Naive B cell (primary cell): ENCODE results near the gene UAP1L1. TPM values are rescaled to one million over a fixed set of nuclear protein-coding genes. Genes with fewer than 3 reads are reported as not detected.
A peak's percentile ranks its signal among the peaks of the same experiment; 100 is the strongest.

ENCODE experiments used
- ATAC-seq, 2 donors: fragments of 150-1000 bp; cut with Tn5 transposase; 2 replicates each; pipeline ENCODE4 v1.10.0; 2021; ENCODE audit warnings: low read depth in 2 of 2, mild to moderate bottlenecking in 2 of 2, moderate library complexity in 2 of 2
- DNase-seq: peaks from one replicate; pipeline ENCODE4 v3.0.0; 2022
- H3K27ac Mint-ChIP-seq, 6 donors: one replicate each; pipeline ENCODE4 v1.8.0; 2020 to 2022; ENCODE audit warnings: mild to moderate bottlenecking in 6 of 6, mixed read lengths in 6 of 6, moderate library complexity in 5 of 6, inconsistent platforms in 2 of 6
- H3K27me3 Mint-ChIP-seq, 3 donors: one replicate each; pipeline ENCODE4 v1.8.0; 2021 to 2022; ENCODE audit warnings: mixed read lengths in 3 of 3, mild to moderate bottlenecking in 1 of 3
- H3K36me3 Mint-ChIP-seq, 2 donors: one replicate each; pipeline ENCODE4 v1.8.0; 2020 to 2022; ENCODE audit warnings: mixed read lengths in 2 of 2, inconsistent platforms in 1 of 2, mild to moderate bottlenecking in 1 of 2
- H3K4me1 Mint-ChIP-seq, 3 donors: one replicate each; pipeline ENCODE4 v1.8.0; 2020 to 2022; ENCODE audit warnings: mixed read lengths in 3 of 3, inconsistent platforms in 1 of 3, mild to moderate bottlenecking in 1 of 3, moderate library complexity in 1 of 3
- H3K4me3 Mint-ChIP-seq, 8 donors: one replicate each; pipeline ENCODE4 v1.8.0; 2020 to 2022; ENCODE audit warnings: mild to moderate bottlenecking in 8 of 8, mixed read lengths in 8 of 8, moderate library complexity in 8 of 8, inconsistent platforms in 2 of 8
- H3K9me3 Mint-ChIP-seq, 7 donors: one replicate each; pipeline ENCODE4 v1.8.0; 2020 to 2022; ENCODE audit warnings: mixed read lengths in 7 of 7, mild to moderate bottlenecking in 5 of 7, inconsistent platforms in 2 of 7, moderate library complexity in 1 of 7
- polyA plus RNA-seq, 6 donors: library from polyadenylated mRNA; unstranded; fragments of 300-500 nt; fragmentation: Illumina TruSeq; gene quantifications; one replicate each; pipeline ENCODE4 v1.2.3, GENCODE V29; 2021; ENCODE audit warnings: low read depth in 6 of 6

UAP1L1 gene
- polyA plus RNA-seq, 6 donors from 2014 or later: 1.7 to 6.1 (median 3.5) TPM

- peaks cover 0 to 11% (median 0%) of the 10 kb centered on the region in 3 donors for H3K27me3 Mint-ChIP-seq
- no peaks in the 10 kb centered on the region for H3K9me3 Mint-ChIP-seq
- peak overlapping the region in 7 of 8 donors; percentile 12 to 78 (median 70) for H3K4me3 Mint-ChIP-seq
- no peaks in the 10 kb centered on the region for H3K36me3 Mint-ChIP-seq
- ATAC-seq (peak; percentile 61 to 67), DNase-seq (peak; percentile 87)
- peaks cover 17 to 24% (median 20%) of the 10 kb centered on the region in 3 donors for H3K4me1 Mint-ChIP-seq
- peak overlapping the region in 5 of 6 donors; percentile 39 to 94 (median 81) for H3K27ac Mint-ChIP-seq
Observed at GRCh38 chr9:137067860-137068538, 9.3 kb upstream of the UAP1L1 start.

- peaks cover 0 to 10% (median 0%) of the 10 kb centered on the region in 3 donors for H3K27me3 Mint-ChIP-seq
- peak overlapping the region in 6 of 8 donors; percentile 12 to 66 (median 36) for H3K4me3 Mint-ChIP-seq
- no peaks in the 10 kb centered on the region for H3K36me3 Mint-ChIP-seq
- H3K9me3 Mint-ChIP-seq: no peaks in the 10 kb centered on the region
- DNase-seq (no peak), ATAC-seq (no peak)
- H3K27ac Mint-ChIP-seq: peak overlapping the region in 1 of 6 donors; percentile 20
- peaks cover 17 to 24% (median 20%) of the 10 kb centered on the region in 3 donors for H3K4me1 Mint-ChIP-seq
Observed at GRCh38 chr9:137068539-137069507, 8.5 kb upstream of the UAP1L1 start.

GRCh38 chr9:137069508-137070091, 7.7 kb upstream of the UAP1L1 start:
- ATAC-seq (no peak), DNase-seq (no peak)
- peak overlapping the region; percentile 9 to 42 (median 32) for H3K4me3 Mint-ChIP-seq
- no peaks in the 10 kb centered on the region for H3K9me3 Mint-ChIP-seq
- peaks cover 17 to 19% (median 18%) of the 10 kb centered on the region in 3 donors for H3K4me1 Mint-ChIP-seq
- H3K27me3 Mint-ChIP-seq: peaks cover 0 to 5% (median 0%) of the 10 kb centered on the region in 3 donors
- H3K27ac Mint-ChIP-seq: no peak overlapping the region
- no peaks in the 10 kb centered on the region for H3K36me3 Mint-ChIP-seq

- DNase-seq (peak; percentile 89), ATAC-seq (peak; percentile 83 to 89)
- Mint-ChIP-seq H3K4me3 (peak within 1 kb of the TSS; percentile 71 to 89 (median 84)), H3K36me3 (no peaks in the 10 kb centered on the region), H3K27ac (peak within 1 kb of the TSS in 5 of 6 donors; percentile 33 to 96 (median 58)), H3K4me1 (peaks cover 17 to 20% (median 19%) of the 10 kb centered on the region in 3 donors), H3K27me3 (peaks cover 0 to 5% (median 0%) of the 10 kb centered on the region in 3 donors), H3K9me3 (no peaks in the 10 kb centered on the region)
Observed at GRCh38 chr9:137070201-137070905, 7.0 kb upstream of the UAP1L1 start, which contains the start of gene SAPCD2. SAPCD2 (minus strand) TSS chr9:137070557; CDS start chr9:137070460, 97 bp downstream.

- Mint-ChIP-seq H3K9me3 (no peaks in the 10 kb centered on the region), H3K4me3 (peak overlapping the region; percentile 71 to 89 (median 84)), H3K27ac (peak overlapping the region in 4 of 6 donors; percentile 38 to 96 (median 75)), H3K27me3 (peaks cover 0 to 5% (median 0%) of the 10 kb centered on the region in 3 donors), H3K36me3 (no peaks in the 10 kb centered on the region), H3K4me1 (peaks cover 17 to 20% (median 19%) of the 10 kb centered on the region in 3 donors)
- DNase-seq (no peak), ATAC-seq (no peak)
Observed at GRCh38 chr9:137070906-137071275, 6.4 kb upstream of the UAP1L1 start.

- DNase-seq (no peak), ATAC-seq (no peak)
- Mint-ChIP-seq H3K4me3 (peak overlapping the region; percentile 71 to 89 (median 83)), H3K27me3 (peaks cover 0 to 5% (median 0%) of the 10 kb centered on the region in 3 donors), H3K4me1 (peaks cover 17 to 20% (median 19%) of the 10 kb centered on the region in 3 donors), H3K27ac (peak overlapping the region in 4 of 6 donors; percentile 33 to 96 (median 75)), H3K36me3 (no peaks in the 10 kb centered on the region), H3K9me3 (no peaks in the 10 kb centered on the region)
Observed at GRCh38 chr9:137071282-137071681, 6.0 kb upstream of the UAP1L1 start.

GRCh38 chr9:137073992-137074399, 3.3 kb upstream of the UAP1L1 start:
- no peak overlapping the region for H3K27ac Mint-ChIP-seq

GRCh38 chr9:137074657-137075274, 2.6 kb upstream of the UAP1L1 start:
- H3K27ac Mint-ChIP-seq: peak overlapping the region in 3 of 6 donors; percentile 51 to 94 (median 87)
- no peaks in the 10 kb centered on the region for H3K9me3 Mint-ChIP-seq
- ATAC-seq: no peak

More at GRCh38 chr9:137073992-137074399, 3.3 kb upstream of the UAP1L1 start:
- H3K4me3 Mint-ChIP-seq: peak overlapping the region in 2 of 8 donors; percentile 36 to 47
- H3K4me1 Mint-ChIP-seq: peaks cover 12 to 14% (median 13%) of the 10 kb centered on the region in 3 donors
- DNase-seq: no peak
- no peaks in the 10 kb centered on the region for H3K27me3 Mint-ChIP-seq
- H3K36me3 Mint-ChIP-seq: no peaks in the 10 kb centered on the region
- H3K9me3 Mint-ChIP-seq: no peaks in the 10 kb centered on the region
- ATAC-seq: no peak

GRCh38 chr9:137075275-137075775, 2.0 kb upstream of the UAP1L1 start:
- Mint-ChIP-seq H3K27ac (peak overlapping the region in 3 of 6 donors; percentile 51 to 87 (median 53)), H3K36me3 (no peaks in the 10 kb centered on the region), H3K9me3 (no peaks in the 10 kb centered on the region), H3K4me3 (peak overlapping the region in 3 of 8 donors; percentile 21 to 70 (median 59)), H3K27me3 (no peaks in the 10 kb centered on the region), H3K4me1 (peaks cover 13 to 16% (median 14%) of the 10 kb centered on the region in 3 donors)
- no peak for DNase-seq
- ATAC-seq: no peak

More at GRCh38 chr9:137074657-137075274, 2.6 kb upstream of the UAP1L1 start:
- H3K4me3 Mint-ChIP-seq: peak overlapping the region in 4 of 8 donors; percentile 1 to 70 (median 30)
- no peaks in the 10 kb centered on the region for H3K36me3 Mint-ChIP-seq
- no peaks in the 10 kb centered on the region for H3K27me3 Mint-ChIP-seq
- peaks cover 13 to 14% (median 13%) of the 10 kb centered on the region in 3 donors for H3K4me1 Mint-ChIP-seq
- no peak for DNase-seq

- H3K4me1 Mint-ChIP-seq: peaks cover 0 to 8% (median 7%) of the 10 kb centered on the region in 3 donors
- H3K27ac Mint-ChIP-seq: peak overlapping the region in 2 of 6 donors; percentile 74 to 77
- DNase-seq: no peak
- no peak for ATAC-seq
- peak overlapping the region; percentile 60 to 93 (median 74) for H3K4me3 Mint-ChIP-seq
- H3K9me3 Mint-ChIP-seq: no peaks in the 10 kb centered on the region
- no peaks in the 10 kb centered on the region for H3K36me3 Mint-ChIP-seq
- H3K27me3 Mint-ChIP-seq: no peaks in the 10 kb centered on the region
Observed at GRCh38 chr9:137076636-137077009, 694 bp upstream of the UAP1L1 start.

GRCh38 chr9:137077758-137078693, 709 bp downstream of the UAP1L1 start:
- H3K4me1 Mint-ChIP-seq: peaks cover 4 to 7% (median 4%) of the 10 kb centered on the region in 3 donors
- H3K27ac Mint-ChIP-seq: peak overlapping the region in 5 of 6 donors; percentile 56 to 89 (median 80)
- no peaks in the 10 kb centered on the region for H3K36me3 Mint-ChIP-seq
- DNase-seq: peak; percentile 57
- ATAC-seq: peak; percentile 48 to 56
- no peaks in the 10 kb centered on the region for H3K27me3 Mint-ChIP-seq
- peak overlapping the region; percentile 72 to 91 (median 78) for H3K4me3 Mint-ChIP-seq
- H3K9me3 Mint-ChIP-seq: no peaks in the 10 kb centered on the region
